ENCODE data around the gene FMO1. TPM values are rescaled to one million over a fixed set of nuclear protein-coding genes. Genes with fewer than 3 reads are reported as not detected.

Gene FMO1
- total RNA-seq, 1 experiment from 2014 or later: not detected

DNA sequence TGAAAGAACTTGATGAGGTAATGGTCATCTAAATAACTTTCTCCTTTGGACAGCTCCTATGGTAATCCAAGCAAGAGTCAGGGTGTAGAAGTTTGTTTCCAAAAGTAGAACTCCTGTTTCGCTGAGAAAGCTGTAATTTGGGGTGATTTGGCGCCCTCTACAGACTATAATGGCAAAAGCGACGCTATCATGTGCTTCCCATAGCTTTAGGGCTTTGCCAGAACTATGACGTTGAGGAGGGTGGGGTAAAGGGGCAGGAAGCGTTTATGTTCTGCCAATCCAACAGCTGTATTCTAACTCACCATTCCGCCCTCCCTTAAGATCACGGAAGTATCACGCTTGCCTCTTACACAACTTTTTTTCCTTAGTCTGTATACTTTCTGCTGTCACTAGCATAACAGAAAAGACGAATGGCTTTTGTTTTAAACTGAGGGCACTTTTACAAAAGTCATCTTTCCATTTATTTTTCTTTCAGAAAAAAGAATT, 65.6 kb downstream of the FMO1 start, which contains the start of gene FMO4:
Gene FMO4 (plus strand): TSS at position 349 of the 486 bp plus-strand sequence. CDS start 5,643 bp downstream, outside the sequence.
- Histone ChIP-seq H3K27me3 (ENCODE audit: insufficient read depth, low read length) (no peaks in the 10 kb centered on the region), H3K4me2 (ENCODE audit: low read length) (peak within 1 kb of the TSS; percentile 77), H3K36me3 (ENCODE audit: control insufficient read depth in 1 of 2, insufficient read depth in 2 of 2, low read length in 2 of 2) (no peaks in the 10 kb centered on the region), H3K4me3 (replicated peaks in 1 of 2; ENCODE audit: low read depth in 1 of 2, low read length in 2 of 2) (peak within 1 kb of the TSS; percentile 31 to 55), H3K9me3 (ENCODE audit: control insufficient read depth in 1 of 2, insufficient read depth in 1 of 2, low read depth in 1 of 2, low read length in 2 of 2) (no peaks in the 10 kb centered on the region), H3K9me2 (ENCODE audit: insufficient read depth) (no peaks in the 10 kb centered on the region), H2AFZ (ENCODE audit: low read depth, low read length, poor library complexity, severe bottlenecking) (peak within 1 kb of the TSS; percentile 69), H3K4me1 (ENCODE audit: control insufficient read depth in 1 of 2, insufficient read depth in 2 of 2, low read length in 2 of 2) (peaks cover 7 to 12% of the 10 kb centered on the region in 2 experiments; a peak in 3 of 4 replicates), H3K27ac (ENCODE audit: low read depth, low read length) (no peak within 1 kb of the TSS; the same call in 1 of the 2 replicates), H3K9ac (ENCODE audit: low read length) (peak within 1 kb of the TSS; percentile 57), H4K20me1 (ENCODE audit: insufficient read depth) (no peaks in the 10 kb centered on the region), H3K79me2 (ENCODE audit: insufficient read depth, low read length) (no peaks in the 10 kb centered on the region)
- ATAC-seq: peak; percentile 100
- DNase-seq (ENCODE audit: low read depth, low spot score): peak; percentile 97
- ChIA-PET CTCF (interaction anchor here (0.7 to 2.8 kb wide), 38 partner anchors 8 to 544 kb away, joined by 3 to 97 read pairs (median 5); partner anchors contain the start of gene PRRC2C), RAD21 (ENCODE audit: low non-redundant PET in 1 of 2, low total read pairs in 2 of 2, uncharacterized antibody in 2 of 2, unreplicated experiment in 2 of 2) (interaction anchor here (0.9 to 2.1 kb wide), 9 partner anchors 62 to 347 kb away, joined by 3 to 13 read pairs (median 6); no protein-coding TSS in a partner anchor), POLR2A (interaction anchor here (0.8 to 1.0 kb wide), 3 partner anchors 43 to 347 kb away, joined by 3 read pairs; no protein-coding TSS in a partner anchor)
- intact Hi-C loops (cut with micrococcal nuclease): loop anchor here (1.0 to 5.0 kb wide), 4 partner anchors 67 to 347 kb away; partner anchors contain the start of gene FMO1
- TF ChIP-seq MAX (IDR thresholded peaks at IDR 0.05): peak; percentile 78
- TF ChIP-seq CBX3 (IDR thresholded peaks at IDR 0.05; ENCODE audit: low read depth): peak; percentile 64; the same call in 1 of the 2 replicates
- no peak for TF ChIP-seq FOSL1 (IDR thresholded peaks at IDR 0.05; ENCODE audit: low read depth)
- TF ChIP-seq, protein P1, sequence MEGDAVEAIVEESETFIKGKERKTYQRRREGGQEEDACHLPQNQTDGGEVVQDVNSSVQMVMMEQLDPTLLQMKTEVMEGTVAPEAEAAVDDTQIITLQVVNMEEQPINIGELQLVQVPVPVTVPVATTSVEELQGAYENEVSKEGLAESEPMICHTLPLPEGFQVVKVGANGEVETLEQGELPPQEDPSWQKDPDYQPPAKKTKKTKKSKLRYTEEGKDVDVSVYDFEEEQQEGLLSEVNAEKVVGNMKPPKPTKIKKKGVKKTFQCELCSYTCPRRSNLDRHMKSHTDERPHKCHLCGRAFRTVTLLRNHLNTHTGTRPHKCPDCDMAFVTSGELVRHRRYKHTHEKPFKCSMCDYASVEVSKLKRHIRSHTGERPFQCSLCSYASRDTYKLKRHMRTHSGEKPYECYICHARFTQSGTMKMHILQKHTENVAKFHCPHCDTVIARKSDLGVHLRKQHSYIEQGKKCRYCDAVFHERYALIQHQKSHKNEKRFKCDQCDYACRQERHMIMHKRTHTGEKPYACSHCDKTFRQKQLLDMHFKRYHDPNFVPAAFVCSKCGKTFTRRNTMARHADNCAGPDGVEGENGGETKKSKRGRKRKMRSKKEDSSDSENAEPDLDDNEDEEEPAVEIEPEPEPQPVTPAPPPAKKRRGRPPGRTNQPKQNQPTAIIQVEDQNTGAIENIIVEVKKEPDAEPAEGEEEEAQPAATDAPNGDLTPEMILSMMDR (IDR thresholded peaks at IDR 0.05 in 2 of 3, conservative IDR thresholded peaks at IDR 0.05 in 1 of 3; ENCODE audit: borderline replicate concordance in 1 of 3, insufficient read depth in 1 of 3, low read depth in 2 of 3, low read length in 2 of 3): peak; percentile 81 to 98 (median 89)
- TF ChIP-seq ELF1 (IDR thresholded peaks at IDR 0.05; ENCODE audit: borderline replicate concordance, low read depth): peak; percentile 64; the same call in 1 of the 2 replicates
- TF ChIP-seq, protein P2, sequence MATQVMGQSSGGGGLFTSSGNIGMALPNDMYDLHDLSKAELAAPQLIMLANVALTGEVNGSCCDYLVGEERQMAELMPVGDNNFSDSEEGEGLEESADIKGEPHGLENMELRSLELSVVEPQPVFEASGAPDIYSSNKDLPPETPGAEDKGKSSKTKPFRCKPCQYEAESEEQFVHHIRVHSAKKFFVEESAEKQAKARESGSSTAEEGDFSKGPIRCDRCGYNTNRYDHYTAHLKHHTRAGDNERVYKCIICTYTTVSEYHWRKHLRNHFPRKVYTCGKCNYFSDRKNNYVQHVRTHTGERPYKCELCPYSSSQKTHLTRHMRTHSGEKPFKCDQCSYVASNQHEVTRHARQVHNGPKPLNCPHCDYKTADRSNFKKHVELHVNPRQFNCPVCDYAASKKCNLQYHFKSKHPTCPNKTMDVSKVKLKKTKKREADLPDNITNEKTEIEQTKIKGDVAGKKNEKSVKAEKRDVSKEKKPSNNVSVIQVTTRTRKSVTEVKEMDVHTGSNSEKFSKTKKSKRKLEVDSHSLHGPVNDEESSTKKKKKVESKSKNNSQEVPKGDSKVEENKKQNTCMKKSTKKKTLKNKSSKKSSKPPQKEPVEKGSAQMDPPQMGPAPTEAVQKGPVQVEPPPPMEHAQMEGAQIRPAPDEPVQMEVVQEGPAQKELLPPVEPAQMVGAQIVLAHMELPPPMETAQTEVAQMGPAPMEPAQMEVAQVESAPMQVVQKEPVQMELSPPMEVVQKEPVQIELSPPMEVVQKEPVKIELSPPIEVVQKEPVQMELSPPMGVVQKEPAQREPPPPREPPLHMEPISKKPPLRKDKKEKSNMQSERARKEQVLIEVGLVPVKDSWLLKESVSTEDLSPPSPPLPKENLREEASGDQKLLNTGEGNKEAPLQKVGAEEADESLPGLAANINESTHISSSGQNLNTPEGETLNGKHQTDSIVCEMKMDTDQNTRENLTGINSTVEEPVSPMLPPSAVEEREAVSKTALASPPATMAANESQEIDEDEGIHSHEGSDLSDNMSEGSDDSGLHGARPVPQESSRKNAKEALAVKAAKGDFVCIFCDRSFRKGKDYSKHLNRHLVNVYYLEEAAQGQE (IDR thresholded peaks at IDR 0.05; ENCODE audit: low read depth): no peak
- TF ChIP-seq CEBPB (IDR thresholded peaks at IDR 0.05; ENCODE audit: low read depth): peak; percentile 86
- TF ChIP-seq EZH2 (IDR thresholded peaks at IDR 0.05): no peak
- TF ChIP-seq POLR2AphosphoS5 (IDR thresholded peaks at IDR 0.05; ENCODE audit: low read depth, low read length): peak; percentile 70
- TF ChIP-seq SRF (IDR thresholded peaks at IDR 0.05; ENCODE audit: low read depth): no peak
- TF ChIP-seq TCF7L2 (IDR thresholded peaks at IDR 0.05; ENCODE audit: borderline replicate concordance, extremely low read depth, insufficient read depth, insufficient read length): no peak
- TF ChIP-seq POLR2A (IDR thresholded peaks at IDR 0.05; ENCODE audit: borderline replicate concordance, extremely low read depth, insufficient read depth, insufficient read length): no peak
- TF ChIP-seq, protein P3, sequence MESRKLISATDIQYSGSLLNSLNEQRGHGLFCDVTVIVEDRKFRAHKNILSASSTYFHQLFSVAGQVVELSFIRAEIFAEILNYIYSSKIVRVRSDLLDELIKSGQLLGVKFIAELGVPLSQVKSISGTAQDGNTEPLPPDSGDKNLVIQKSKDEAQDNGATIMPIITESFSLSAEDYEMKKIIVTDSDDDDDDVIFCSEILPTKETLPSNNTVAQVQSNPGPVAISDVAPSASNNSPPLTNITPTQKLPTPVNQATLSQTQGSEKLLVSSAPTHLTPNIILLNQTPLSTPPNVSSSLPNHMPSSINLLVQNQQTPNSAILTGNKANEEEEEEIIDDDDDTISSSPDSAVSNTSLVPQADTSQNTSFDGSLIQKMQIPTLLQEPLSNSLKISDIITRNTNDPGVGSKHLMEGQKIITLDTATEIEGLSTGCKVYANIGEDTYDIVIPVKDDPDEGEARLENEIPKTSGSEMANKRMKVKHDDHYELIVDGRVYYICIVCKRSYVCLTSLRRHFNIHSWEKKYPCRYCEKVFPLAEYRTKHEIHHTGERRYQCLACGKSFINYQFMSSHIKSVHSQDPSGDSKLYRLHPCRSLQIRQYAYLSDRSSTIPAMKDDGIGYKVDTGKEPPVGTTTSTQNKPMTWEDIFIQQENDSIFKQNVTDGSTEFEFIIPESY (IDR thresholded peaks at IDR 0.05; ENCODE audit: extremely low read depth, insufficient replicate concordance, low read length): no peak
- TF ChIP-seq SIN3A (IDR thresholded peaks at IDR 0.05; ENCODE audit: low read depth): 0 out of 2 replicates have a peak, but pooled peaks have one; percentile 6
- peak; percentile 85 for TF ChIP-seq RAD21 (IDR thresholded peaks at IDR 0.05; ENCODE audit: low read depth)
- no peak for TF ChIP-seq ZFX (IDR thresholded peaks at IDR 0.05)
- peak; percentile 68 for TF ChIP-seq YY1 (IDR thresholded peaks at IDR 0.05; ENCODE audit: extremely low read depth, insufficient replicate concordance, low read depth, low read length)
- no TSS peak for BruUV-seq (replicated peaks)

All from HCT116 (cell line).